Mesenteric fat pad (tissue), 1 donor: Measurements from ENCODE around the gene MAN1C1. TPM values are rescaled to one million over a fixed set of nuclear protein-coding genes. Genes with fewer than 3 reads are reported as not detected.
"Not testable (repeated sequence)": the region's sequence is repeated elsewhere in the genome, so short reads cannot be mapped to it uniquely, and the experiment has no call there.

Experiments
- DNase-seq: peaks from one replicate; pipeline ENCODE4 v3.0.0-alpha.2; 2020; ENCODE audit warnings: low spot score
- total RNA-seq: library from RNA; stranded (reverse); fragmentation: NEBNext Ultra II Directional; extraction: Animal tissue kit (Norgen Biotek cat#: 25700); gene quantifications from one replicate; pipeline ENCODE4 v1.2.1, GENCODE V29; 2021
- donor health status: DM: yes; HTN: yes; CAD: no.

The MAN1C1 gene
- total RNA-seq, 1 donor from 2014 or later: 21.9 TPM

- peak; percentile 90 for DNase-seq
Measured at GRCh38 chr1:25695090-25695770, 78.6 kb downstream of the MAN1C1 start.

DNA sequence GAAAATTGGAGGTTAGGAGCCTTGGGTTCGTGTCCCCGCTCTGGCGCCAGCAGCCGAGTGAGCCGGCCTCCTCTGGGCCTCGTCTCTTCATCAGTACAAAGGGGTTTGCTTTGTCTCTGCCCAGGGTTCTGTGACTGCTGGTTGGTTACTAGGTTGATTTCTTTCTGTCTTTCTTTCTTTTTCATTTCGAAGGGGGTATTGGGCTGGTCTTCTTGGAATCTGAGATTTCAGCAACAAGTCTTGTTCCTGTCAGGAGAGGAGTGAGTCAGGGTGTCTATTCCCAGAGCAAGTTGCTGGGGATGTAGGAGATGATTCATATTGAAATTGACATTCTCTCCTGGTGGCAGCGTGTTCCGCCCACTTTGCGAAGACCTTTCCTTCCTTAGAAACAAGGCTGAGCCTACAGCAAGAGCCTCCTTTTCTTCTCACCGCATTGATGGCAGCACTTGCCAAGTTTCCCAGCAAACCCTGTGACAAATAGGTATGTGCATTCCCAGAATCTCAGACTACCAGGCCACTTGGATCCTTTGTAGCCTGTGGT, 79.2 kb downstream of the MAN1C1 start:
- peak; percentile 85 for DNase-seq

DNA sequence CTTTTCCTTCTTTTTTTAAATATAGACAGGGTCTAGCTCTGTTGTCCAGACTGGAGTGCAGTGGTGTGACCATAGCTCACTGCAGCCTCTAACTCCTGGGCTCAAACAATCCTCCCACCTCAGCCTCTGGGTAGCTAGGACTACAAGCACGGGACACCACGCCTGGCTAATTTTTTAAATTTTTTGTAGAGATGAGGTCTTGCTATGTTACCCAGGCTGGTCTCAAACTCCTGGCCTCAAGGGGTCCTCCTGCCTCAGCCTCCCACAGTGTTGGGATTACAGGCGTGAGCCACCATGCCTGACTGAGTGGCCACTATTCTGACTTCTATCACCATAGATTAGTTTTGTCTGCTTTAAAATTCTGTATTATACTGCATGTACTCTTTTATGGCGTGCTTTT, 80.1 kb downstream of the MAN1C1 start:
- DNase-seq: peak; percentile 65

DNA sequence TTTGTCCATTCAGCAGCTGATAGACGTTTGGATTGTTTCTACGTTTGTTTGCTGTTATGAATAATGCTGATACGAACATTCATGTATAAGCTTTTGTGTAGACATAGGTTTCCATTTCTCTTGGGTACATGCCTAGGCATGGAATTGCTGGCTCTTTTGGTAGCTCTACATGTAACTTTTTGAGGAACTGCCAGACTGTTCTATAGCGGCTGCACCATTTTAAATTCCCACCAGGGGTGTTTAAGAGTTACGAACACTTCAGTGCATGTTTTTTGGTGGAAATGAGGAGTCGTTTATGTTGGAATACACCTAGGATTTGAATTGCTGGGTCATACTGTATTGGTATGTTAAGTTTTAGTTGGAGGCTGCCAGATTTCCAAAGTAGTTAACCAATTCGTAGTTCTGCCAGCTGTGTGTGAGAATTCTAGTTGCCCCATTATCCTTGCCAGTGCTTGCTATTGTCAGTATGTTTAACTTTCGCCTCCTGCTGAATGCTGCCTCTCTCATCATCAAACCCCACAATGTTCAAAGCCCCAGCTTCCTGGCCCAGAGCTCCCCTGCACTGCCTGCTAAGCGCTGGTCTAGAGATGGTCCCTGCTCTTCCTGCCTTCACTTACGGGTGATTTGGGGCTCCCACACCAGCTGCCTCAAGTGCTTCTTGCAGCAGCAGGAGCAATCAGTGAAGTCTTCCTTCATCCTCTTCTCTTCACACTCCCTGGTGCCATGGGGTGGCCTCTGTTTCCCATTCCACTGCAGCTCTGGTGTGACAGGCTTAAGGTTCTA, 81.0 kb downstream of the MAN1C1 start:
- DNase-seq: peak; percentile 30

DNA sequence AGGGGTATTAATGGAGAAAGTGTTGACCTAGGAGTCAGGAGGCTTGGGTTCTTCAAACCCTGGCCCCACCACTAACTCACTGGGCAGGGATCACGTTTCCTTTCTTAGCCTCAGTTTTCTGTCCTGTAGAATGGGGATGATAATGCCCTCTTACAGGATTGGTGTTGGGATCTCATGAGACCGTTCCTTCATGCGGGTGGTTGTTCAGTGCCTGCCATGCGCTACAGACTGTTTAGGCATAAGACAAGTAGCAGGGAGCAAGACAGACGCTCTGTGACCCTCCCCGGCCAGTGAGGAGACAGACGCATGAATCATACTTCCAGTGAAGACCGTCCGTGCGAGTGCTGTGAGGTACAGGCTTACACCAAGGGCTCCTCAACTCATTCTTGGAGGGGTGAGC, 81.7 kb downstream of the MAN1C1 start:
- DNase-seq: no peak

DNA sequence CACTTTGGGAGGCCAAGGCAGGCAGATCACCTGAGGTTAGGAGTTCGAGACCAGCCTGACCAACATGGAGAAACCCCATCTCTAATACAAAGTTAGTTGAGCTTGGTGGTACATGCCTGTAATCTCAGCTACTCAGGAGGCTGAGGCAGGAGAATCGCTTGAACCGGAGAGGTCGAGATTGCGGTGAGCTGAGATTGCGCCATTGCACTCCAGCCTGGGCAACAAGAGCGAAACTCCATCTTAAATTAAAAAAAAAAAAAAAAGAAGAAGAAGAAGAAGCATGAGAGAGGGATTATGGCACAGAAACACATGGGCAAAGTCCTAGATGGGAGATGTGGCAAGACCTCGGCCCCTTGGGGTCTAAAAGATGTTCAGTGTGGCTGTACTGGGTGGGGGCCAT, 82.5 kb downstream of the MAN1C1 start:
- not testable (repeated sequence) for DNase-seq

DNA sequence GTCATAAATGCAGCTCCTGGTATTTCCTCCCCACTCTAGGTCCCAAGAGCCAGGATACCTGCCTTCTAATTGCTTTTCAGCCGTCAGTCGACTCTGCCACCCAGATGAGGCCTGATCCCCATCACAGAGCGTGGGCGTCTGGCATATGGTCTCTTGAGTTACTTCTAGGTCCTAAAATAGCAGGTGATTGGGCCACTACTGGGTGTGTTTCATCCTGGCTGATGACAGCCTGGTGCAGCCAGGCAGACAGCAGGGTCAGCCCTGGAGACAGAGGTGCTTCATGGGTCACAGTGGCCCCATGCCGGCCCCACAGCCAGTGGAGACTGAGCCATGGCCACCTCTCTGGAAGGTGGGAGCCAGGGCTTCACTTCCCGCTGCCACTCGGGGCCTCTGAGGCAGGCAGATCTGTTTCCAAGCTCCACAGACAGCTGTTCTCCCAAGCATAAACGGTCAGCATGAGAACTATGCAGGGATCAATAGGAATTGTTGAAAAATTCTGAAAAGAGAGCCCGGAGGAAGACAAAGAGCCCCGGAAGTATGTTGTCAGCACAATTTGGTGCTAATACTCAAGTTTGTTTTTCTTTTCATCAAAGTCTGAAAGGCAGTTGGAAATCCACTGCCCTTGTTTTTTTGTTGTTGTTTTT, 83.0 kb downstream of the MAN1C1 start:
- no peak for DNase-seq

- no peak for DNase-seq
Measured at GRCh38 chr1:25700144-25700523, 83.5 kb downstream of the MAN1C1 start.

- peak; percentile 85 for DNase-seq
Measured at GRCh38 chr1:25700626-25701025, 84.0 kb downstream of the MAN1C1 start.

- DNase-seq: peak; percentile 60
Measured at GRCh38 chr1:25701030-25701785, 84.6 kb downstream of the MAN1C1 start.

GRCh38 chr1:25702101-25702775, 85.6 kb downstream of the MAN1C1 start:
- no peak for DNase-seq

- DNase-seq: no peak
Measured at GRCh38 chr1:25703041-25703440, 86.5 kb downstream of the MAN1C1 start.

GRCh38 chr1:25703671-25704266, 87.2 kb downstream of the MAN1C1 start:
- peak; percentile 62 for DNase-seq

GRCh38 chr1:25704267-25704691, 87.7 kb downstream of the MAN1C1 start:
- peak; percentile 75 for DNase-seq

DNA sequence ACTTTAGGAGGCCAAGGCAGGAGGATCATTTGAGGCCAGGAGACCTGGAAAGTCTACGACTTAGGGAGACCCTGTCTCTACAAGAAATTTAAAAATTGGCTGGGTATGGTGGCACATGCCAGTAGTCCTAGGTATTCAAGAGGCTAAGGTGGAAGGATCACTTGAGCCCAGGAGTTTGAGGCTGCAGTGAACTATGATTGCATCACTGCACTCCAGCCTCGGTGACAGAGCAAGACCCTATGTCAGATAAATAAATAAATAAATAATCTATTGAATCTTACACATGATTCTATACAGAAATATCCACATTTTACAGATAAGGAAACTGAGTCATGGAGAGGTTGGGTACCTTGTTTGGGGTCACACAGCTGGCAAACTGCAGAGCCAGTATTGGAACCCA, 89.1 kb downstream of the MAN1C1 start:
- DNase-seq: peak; percentile 16

- peak; percentile 62 for DNase-seq
Measured at GRCh38 chr1:25706146-25707089, 89.8 kb downstream of the MAN1C1 start.

DNA sequence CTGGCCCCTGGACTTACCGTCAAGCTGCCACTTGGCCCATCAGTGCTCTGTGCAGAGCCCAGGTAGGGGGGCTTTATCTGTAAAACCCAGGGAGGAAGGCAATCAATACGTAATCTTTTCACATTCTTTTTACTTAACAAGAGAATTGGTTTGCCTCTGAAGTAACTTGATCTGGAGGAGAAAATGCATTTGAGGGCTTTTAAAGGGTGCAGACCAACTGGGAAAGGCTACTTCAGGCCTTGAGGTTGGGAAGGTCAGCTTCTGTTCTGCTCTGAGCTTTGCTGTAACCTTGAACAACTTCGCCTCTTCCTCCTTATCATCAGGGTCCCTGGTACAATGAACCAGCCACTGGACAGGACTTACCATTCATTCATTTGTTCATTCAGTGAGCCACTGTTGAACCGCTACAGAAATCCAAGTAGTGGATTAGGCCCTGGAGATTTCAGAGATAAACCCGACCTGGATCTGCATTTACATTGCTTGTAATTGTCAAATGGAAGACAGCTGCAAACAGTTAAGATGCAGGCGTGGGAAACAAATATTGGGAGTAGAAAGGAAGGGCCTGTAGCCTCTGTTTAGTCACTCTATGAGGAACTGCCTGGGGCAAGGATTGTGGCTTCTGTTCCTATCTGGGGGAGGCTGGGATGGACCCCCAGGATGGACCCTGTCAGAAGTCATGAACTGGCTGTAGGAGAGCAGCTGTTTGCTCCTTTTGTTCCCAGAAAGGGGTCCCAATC, 90.9 kb downstream of the MAN1C1 start:
- DNase-seq: peak; percentile 22
